ENCODE data around the gene REPIN1. TPM values are rescaled to one million over a fixed set of nuclear protein-coding genes. Genes with fewer than 3 reads are reported as not detected.

The REPIN1 gene
- polyA plus RNA-seq, 1 experiment, result 28.4 TPM

DNA sequence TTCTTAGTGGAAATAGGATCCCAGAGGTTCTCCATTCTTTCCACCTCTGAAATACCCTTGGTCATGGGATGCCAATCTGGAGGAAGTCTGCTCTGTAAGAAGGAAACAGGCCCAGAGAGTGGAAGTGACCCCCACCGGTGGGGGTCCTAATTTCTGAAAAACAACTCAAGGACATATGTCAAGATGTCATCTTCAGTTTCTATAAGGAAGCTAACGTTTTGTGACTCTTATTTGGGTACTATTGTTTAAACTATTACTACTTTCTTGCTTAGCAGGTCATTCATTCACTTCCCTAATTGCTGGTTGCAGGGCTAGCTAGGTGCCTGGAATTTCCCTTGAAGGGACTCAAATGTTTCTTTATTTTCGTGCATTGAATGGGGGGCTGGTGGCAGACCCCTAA is 8.6 kb downstream of the REPIN1 start:
- no peak for DNase-seq (ENCODE audit: low read depth, low spot score)
- ChIA-PET CTCF (interaction anchor here (1.7 to 2.2 kb wide), 2 partner anchors 21 to 30 kb away, joined by 3 to 9 read pairs; no protein-coding TSS in a partner anchor), POLR2A (no interaction called here)

DNA sequence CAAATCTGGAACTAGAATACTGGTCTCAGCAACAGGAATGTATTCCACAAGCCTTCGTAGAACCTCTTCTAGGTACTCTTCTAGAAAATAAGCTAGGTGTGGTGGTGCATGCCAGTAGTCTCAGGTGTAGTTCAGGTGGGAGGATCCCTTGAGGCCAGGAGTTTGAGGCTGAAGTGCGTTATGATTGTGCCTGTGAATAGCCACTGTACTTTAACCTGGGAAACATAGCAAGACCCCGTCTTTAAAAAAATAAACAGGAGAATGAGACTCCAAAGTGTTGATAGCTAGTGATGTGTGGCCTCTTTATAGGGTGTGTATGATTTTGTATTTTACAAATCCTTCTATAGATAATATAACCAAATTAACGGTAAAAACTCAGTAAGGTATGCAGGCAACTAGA is 9.0 kb downstream of the REPIN1 start:
- no peak for DNase-seq (ENCODE audit: low read depth, low spot score)
- TF ChIP-seq CTCF (IDR thresholded peaks at IDR 0.05; ENCODE audit: low read depth, low read length), result no peak
- Histone ChIP-seq H3K27ac (ENCODE audit: low read depth, low read length) (no peak overlapping the region), H3K27me3 (ENCODE audit: control insufficient read depth, insufficient read depth, low read length) (no peaks in the 10 kb centered on the region), H3K4me3 (ENCODE audit: low read depth, low read length) (no peak overlapping the region), H3K9me3 (ENCODE audit: control insufficient read depth, insufficient read depth, low read length) (no peaks in the 10 kb centered on the region; the same call in 1 of the 2 replicates)
- ChIA-PET POLR2A (interaction anchor here (1.2 to 1.3 kb wide), 2 partner anchors 9 to 27 kb away, joined by 3 to 8 read pairs; partner anchors contain the start of gene REPIN1), CTCF (interaction anchor here (0.9 to 2.2 kb wide), 4 partner anchors 8 to 29 kb away, joined by 3 to 9 read pairs (median 4); no protein-coding TSS in a partner anchor)

More for the DNA sequence above, 8.6 kb downstream of the REPIN1 start:
- no peak for TF ChIP-seq CTCF (IDR thresholded peaks at IDR 0.05; ENCODE audit: low read depth, low read length)
- Histone ChIP-seq H3K27me3 (ENCODE audit: control insufficient read depth, insufficient read depth, low read length) (no peaks in the 10 kb centered on the region), H3K4me3 (ENCODE audit: low read depth, low read length) (no peak overlapping the region), H3K9me3 (ENCODE audit: control insufficient read depth, insufficient read depth, low read length) (no peaks in the 10 kb centered on the region; the same call in 1 of the 2 replicates), H3K27ac (ENCODE audit: low read depth, low read length) (no peak overlapping the region)

DNA sequence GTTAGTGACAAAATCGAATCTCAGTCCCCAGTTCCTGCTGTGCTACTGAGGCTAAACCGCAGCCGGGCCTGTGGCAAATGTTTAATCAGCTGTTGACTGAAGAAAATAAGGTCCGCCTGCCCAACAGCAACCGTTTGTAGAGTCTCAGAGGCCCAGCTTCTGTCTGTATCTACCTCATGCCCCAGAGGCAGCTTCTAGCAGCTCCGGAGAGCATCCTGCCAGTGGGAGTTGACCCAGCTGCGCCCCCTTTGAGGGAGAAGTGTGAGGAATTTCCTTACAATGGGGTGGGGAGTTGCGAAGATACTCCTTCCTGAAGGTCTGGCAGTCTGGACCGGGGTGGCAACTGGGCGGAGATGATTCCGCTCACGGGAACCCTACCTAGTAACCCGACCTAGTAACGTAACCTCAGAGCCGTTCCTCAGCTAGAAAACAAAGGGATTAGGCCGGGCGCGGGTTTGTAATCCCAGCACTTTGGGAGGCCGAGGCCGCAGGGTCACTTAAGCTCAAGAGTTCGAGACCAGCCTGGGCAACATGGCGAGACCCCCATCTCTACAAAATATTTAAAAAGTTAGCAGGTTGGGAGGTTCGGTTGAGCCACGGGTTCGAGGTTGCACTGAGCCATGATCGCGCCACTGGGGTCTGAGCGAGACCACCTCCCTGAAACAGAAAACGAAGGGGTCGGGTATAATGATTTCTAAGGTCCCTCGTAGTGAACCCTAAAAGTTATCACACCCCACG is 9.7 kb downstream of the REPIN1 start:
- no peaks in the 10 kb centered on the region; the same call in 1 of the 2 replicates for H3K9me3 ChIP-seq (ENCODE audit: control insufficient read depth, insufficient read depth, low read length)
- ChIA-PET POLR2A (interaction anchor here (1.1 to 1.3 kb wide), 3 partner anchors 8 to 26 kb away, joined by 3 to 8 read pairs (median 6); partner anchors contain the start of gene REPIN1), CTCF (interaction anchor here (0.9 to 2.2 kb wide), 5 partner anchors 8 to 71 kb away, joined by 3 to 9 read pairs (median 3); no protein-coding TSS in a partner anchor)
- peak overlapping the region; percentile 59 for H3K27ac ChIP-seq (ENCODE audit: low read depth, low read length)
- TF ChIP-seq CTCF (IDR thresholded peaks at IDR 0.05; ENCODE audit: low read depth, low read length), result peak; percentile 24; the same call in 1 of the 2 replicates
- H3K27me3 ChIP-seq (ENCODE audit: control insufficient read depth, insufficient read depth, low read length), result no peaks in the 10 kb centered on the region
- peak; percentile 20 for DNase-seq (ENCODE audit: low read depth, low spot score)
- peak overlapping the region; percentile 71 for H3K4me3 ChIP-seq (ENCODE audit: low read depth, low read length)

- H3K27me3 ChIP-seq (ENCODE audit: control insufficient read depth, insufficient read depth, low read length), result no peaks in the 10 kb centered on the region
- ChIA-PET CTCF (interaction anchor here (1.1 to 2.2 kb wide), 4 partner anchors 10 to 70 kb away, joined by 3 to 9 read pairs (median 4); no protein-coding TSS in a partner anchor), POLR2A (interaction anchor here (1.1 to 1.3 kb wide), 3 partner anchors 9 to 25 kb away, joined by 3 to 8 read pairs (median 6); partner anchors contain the start of gene REPIN1)
- H3K27ac ChIP-seq (ENCODE audit: low read depth, low read length), result peak within 1 kb of the TSS; percentile 59
- no peak for TF ChIP-seq CTCF (IDR thresholded peaks at IDR 0.05; ENCODE audit: low read depth, low read length)
- H3K9me3 ChIP-seq (ENCODE audit: control insufficient read depth, insufficient read depth, low read length), result no peaks in the 10 kb centered on the region; the same call in 1 of the 2 replicates
- H3K4me3 ChIP-seq (ENCODE audit: low read depth, low read length), result peak within 1 kb of the TSS; percentile 83
- DNase-seq (ENCODE audit: low read depth, low spot score), result peak; percentile 79
Observed at GRCh38 chr7:150378853-150379440, 10.3 kb downstream of the REPIN1 start, which contains the start of gene ZNF775. TSS of gene ZNF775 (plus strand) at chr7:150379330. CDS start at chr7:150388471, 9,141 bp downstream.
